Hematopoietic multipotent progenitor cell treated with erythropoietin and hydrocortisone succinate and interleukin-3 and kit ligand, for 17 days (in vitro differentiated cells): ENCODE results near the gene DIP2B.

Experiments
- DNase-seq: peaks from one replicate; pipeline ENCODE4 v3.0.0-alpha.2; 2015; ENCODE audit warnings: low spot score

Gene DIP2B

GRCh38 chr12:50638482-50638880, 133.7 kb downstream of the DIP2B start:
- no peak for DNase-seq

GRCh38 chr12:50639721-50640120, 134.9 kb downstream of the DIP2B start:
- no peak for DNase-seq

- DNase-seq, result no peak
Observed at GRCh38 chr12:50640321-50640939, 135.6 kb downstream of the DIP2B start.

- DNase-seq, result peak; percentile 31
Observed at GRCh38 chr12:50641566-50641965, 136.8 kb downstream of the DIP2B start.

DNA sequence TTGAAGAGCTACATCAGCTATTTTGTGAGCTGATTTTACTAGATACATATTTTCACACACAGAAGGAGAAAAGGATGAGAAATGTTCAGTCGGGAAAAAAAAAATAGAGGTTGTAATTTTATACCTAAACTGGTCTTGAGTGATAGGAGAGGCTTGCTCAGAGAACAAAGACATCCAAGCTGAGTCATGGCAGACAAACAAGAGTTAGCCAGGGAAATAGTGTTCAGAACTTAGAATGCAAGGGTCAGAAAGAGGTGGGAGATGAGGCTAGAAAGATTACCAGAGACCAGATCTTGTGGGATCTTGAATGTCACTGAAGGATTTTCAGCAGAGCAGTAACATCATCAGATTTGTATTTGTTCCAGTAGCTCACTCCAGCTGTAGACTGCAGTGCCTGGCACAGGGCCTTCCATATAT, 137.3 kb downstream of the DIP2B start:
- no peak for DNase-seq

GRCh38 chr12:50642761-50643160, 138.0 kb downstream of the DIP2B start:
- DNase-seq, result no peak

DNA sequence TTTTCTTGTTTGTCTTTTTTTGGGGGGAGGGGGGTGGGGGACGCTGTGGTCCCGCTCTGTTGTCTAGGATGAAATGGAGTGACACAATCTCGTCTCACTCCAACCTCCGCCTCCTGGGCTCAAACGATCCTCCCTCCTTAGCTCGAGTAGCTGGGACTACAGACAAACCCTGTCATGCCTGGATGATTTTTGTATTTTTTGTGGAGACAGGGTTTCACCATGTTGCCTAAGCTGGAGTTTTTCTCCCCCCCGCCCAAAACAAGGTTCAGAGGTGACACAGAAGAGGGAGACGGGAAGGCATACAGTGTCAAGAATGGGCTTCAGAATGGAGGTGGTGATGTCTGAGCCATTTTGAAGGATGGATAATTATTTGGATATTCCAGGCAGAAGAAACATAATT, 142.2 kb downstream of the DIP2B start:
- DNase-seq, result no peak

- DNase-seq, result no peak
Observed at GRCh38 chr12:50647479-50647878, 142.7 kb downstream of the DIP2B start.

DNA sequence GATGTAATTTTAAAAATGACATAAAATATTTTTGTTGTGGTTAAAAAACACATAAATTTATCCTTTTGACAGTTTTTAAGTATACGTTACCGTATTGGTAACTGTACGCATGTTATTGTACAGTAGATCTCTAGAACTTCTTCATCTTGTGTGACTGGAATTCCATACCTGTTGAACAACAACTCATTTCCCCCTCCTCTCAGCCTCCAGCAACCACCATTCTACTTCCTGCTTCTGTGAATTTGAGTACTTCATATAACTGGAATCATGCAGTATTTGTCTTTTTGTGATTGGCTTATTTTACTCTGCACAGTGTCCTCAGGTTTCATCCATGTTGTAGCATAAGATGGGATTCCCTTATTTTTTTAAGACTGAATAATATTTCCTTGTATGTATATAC, 145.5 kb downstream of the DIP2B start:
- DNase-seq, result no peak

GRCh38 chr12:50655374-50655921, 150.7 kb downstream of the DIP2B start:
- DNase-seq, result no peak

DNA sequence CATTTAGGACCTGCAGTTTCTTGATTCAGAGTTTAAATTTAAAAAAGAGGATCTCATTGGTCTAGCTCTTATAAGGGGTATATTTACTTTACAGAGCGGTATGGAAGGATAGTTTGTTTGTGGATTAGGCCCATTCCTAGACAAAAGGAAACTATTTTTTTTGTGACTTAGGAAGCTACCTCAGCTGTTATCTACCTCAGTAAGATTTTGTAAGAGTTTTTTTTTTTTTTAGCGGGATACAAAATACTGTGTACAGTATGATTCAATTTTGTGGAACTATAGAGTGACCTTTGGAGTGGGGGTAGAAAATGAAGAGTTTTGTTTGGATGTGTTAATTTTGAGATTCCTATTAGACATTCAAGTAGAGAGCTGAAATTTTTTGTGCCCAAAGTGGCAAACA, 154.5 kb downstream of the DIP2B start:
- no peak for DNase-seq

- no peak for DNase-seq
Observed at GRCh38 chr12:50659690-50660424, 155.1 kb downstream of the DIP2B start.

GRCh38 chr12:50660425-50660822, 155.6 kb downstream of the DIP2B start:
- no peak for DNase-seq

GRCh38 chr12:50661300-50662115, 156.7 kb downstream of the DIP2B start:
- no peak for DNase-seq

- DNase-seq, result no peak
Observed at GRCh38 chr12:50662116-50662510, 157.3 kb downstream of the DIP2B start.

DNA sequence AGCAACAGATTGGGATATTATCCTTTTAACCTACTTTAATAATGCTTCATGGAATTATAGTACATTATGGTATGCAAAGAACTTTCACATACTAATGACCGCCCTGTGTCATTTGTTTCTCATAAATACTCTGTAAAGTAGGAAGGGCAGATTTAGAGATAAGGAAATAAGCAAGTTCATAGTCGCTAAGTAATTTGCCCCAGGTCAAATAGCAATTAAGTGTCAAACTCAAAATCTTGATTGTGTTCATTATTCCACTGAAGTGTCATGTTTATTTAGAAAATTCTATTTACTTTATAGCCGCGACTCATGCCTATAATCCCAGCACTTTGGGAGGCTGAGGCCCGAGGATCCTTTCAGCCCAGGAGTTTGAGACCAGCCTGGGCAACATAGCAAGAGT, 160.4 kb downstream of the DIP2B start:
- DNase-seq, result no peak

DNA sequence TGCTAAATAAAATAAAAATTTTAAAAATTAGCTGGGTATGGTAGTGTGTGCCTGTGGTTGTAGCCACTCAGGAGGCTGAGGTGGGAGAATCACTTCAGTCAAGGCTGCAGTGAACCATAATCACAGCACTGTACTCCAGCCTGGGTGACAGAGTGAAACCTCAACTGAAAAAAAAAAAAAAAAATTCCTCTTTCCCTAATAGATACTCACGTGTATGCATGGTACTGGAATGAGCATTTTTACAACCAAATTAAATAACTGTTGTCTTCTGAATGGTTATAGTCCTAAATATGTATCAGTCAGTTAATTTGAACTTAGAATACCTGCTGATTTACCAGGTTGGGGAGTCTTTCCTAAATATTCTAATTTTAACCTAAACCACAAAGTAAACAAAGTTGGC, 160.8 kb downstream of the DIP2B start:
- DNase-seq, result no peak

DNA sequence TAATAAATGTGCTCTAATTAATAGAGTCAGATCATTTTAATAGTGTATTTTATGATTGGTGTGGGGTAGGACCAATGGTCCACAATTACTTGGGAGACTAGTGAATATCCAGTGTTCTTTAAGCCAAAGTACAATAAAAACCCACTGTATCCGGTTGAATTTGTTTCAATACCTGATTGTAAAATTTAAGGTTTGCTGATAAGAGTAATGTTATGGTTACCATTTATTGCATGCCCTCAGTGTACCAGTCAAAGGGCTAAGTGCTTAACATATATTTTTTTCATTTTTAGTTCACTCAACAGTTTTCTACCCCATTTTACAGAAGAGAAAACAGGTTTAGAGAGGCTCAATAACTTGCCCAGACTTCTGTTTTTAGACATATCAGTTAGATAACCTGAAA, 161.2 kb downstream of the DIP2B start:
- no peak for DNase-seq

DNA sequence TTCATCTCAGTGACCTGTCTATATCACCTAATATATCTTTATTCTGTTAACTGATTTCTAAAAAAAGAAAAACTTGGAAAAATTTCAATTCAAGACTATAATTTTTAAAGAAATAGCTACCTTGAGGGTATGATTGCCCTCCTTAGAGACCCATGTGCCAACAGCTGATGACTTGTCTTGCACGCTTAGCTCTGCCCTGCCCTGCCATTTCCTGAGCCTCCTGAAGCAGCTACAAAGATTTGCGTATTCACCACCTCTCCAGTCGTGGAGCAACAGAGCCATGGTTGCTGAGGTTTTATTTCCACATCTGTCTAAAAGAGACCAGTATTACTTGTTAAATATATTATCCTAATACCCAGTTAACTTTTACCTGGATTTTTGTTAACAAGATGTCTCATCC, 167.4 kb downstream of the DIP2B start:
- DNase-seq, result no peak

GRCh38 chr12:50676756-50677155, 172.0 kb downstream of the DIP2B start:
- no peak for DNase-seq

DNA sequence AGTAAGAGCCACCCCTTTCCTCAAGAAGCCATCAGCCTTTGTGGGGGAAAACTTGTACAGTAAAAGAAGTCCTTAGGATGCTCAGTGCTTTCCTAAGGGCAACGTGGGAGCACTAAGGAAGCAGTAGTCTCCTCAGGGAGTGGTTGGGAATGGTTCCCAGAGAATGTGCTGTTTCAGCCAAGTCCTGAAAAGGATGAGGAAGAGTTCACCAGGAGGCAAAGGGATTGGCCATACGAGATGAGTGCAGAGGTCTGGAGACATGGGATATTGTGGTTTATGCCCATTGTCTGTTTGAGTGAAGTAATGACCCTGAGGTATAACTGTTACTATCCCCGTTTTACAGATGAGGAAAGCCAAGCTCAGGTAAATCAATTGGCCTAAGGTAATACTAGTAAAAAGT, 173.1 kb downstream of the DIP2B start:
- no peak for DNase-seq

DNA sequence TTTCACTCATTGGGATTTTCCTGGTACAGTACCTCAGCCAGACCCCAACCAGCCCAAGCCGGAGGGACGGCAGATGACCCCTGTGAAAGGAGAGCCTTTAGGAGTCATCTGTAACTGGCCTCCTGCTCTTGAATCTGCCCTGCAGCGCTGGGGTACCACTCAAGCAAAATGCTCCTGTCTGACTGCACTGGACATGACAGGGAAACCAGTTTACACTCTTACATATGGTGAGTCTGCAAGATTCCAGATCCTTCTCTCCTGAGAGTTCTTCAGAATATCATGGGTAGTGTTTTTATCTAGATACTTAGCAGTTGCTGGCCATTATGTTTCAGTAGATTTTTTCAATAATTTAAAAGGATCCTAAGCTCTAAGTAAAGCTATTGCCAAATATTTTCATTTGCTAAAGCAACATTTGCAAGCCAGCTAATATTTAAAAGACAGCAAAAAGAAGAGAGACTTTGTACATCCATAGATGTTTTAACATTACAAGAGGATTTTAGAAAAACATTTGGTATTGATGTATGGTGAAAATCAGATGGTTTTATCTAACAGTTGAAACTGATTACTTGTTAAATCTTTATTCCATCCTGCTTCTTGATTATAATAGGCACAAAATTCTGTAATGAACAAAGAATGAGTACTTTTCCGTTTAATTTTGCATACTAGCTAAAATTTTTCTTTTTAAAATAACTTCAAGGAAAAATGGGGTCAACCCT, 174.0 kb downstream of the DIP2B start:
- DNase-seq, result no peak
